Spleen (tissue), 11 donors: ENCODE results near the gene PQBP1. TPM values are rescaled to one million over a fixed set of nuclear protein-coding genes. Genes with fewer than 3 reads are reported as not detected.

Experiments used
- DNase-seq: peaks from one replicate; pipeline ENCODE4 v3.0.0-alpha.2; 2020
- H3K27ac ChIP-seq, 8 donors: fragments of 200-600 bp; sonication (generic) in 7 of 8; 1 replicate in 4 of 8; 2 replicates in 4 of 8; pipeline versions ENCODE4 v1.5.0 to v1.8.0; 2016 to 2021; ENCODE audit warnings: inconsistent platforms in 4 of 8, mild to moderate bottlenecking in 4 of 8, moderate library complexity in 1 of 8
- H3K27me3 ChIP-seq, 7 donors: fragments of 200-600 bp; sonication (generic) in 6 of 7; replicated peaks in 1 of 7; 1 replicate in 4 of 7; 2 replicates in 3 of 7; pipeline versions ENCODE4 v1.5.0 to v1.8.0; 2016 to 2021; ENCODE audit warnings: inconsistent platforms in 3 of 7, mild to moderate bottlenecking in 1 of 7
- H3K36me3 ChIP-seq, 6 donors: fragments of 200-600 bp; sonication (generic) in 5 of 6; 1 replicate in 4 of 6; 2 replicates in 2 of 6; pipeline versions ENCODE4 v1.5.0 to v1.8.0; 2016 to 2021; ENCODE audit warnings: inconsistent platforms in 2 of 6
- H3K4me1 ChIP-seq, 6 donors: fragments of 200-600 bp; sonication (generic) in 5 of 6; 1 replicate in 3 of 6; 2 replicates in 3 of 6; pipeline versions ENCODE4 v1.5.0 to v1.8.0; 2016 to 2021; ENCODE audit warnings: inconsistent platforms in 3 of 6
- H3K4me3 ChIP-seq, 8 donors: fragments of 200-600 bp; sonication (generic) in 7 of 8; 1 replicate in 4 of 8; 2 replicates in 4 of 8; pipeline versions ENCODE4 v1.5.0 to v1.8.0; 2016 to 2021; ENCODE audit warnings: inconsistent platforms in 4 of 8, mild to moderate bottlenecking in 4 of 8, moderate library complexity in 2 of 8
- H3K9me3 ChIP-seq, 8 donors: fragments of 200-600 bp; sonication (generic) in 7 of 8; 1 replicate in 4 of 8; 2 replicates in 4 of 8; pipeline versions ENCODE4 v1.5.0 to v1.8.0; 2016 to 2021; ENCODE audit warnings: inconsistent platforms in 4 of 8
- CTCF ChIP-seq, 11 experiments: fragments of 200-600 bp in 7 of 11; fragments of 450-650 bp in 4 of 11; sonication (generic) in 4 of 11; IDR thresholded peaks in 8 of 11; conservative IDR thresholded peaks in 3 of 11; 1 replicate in 7 of 11; 2 replicates in 4 of 11; pipeline versions ENCODE4 v1.4.0 to v1.8.0; 2016 to 2021; ENCODE audit warnings: antibody characterized with exemption in 11 of 11, inconsistent platforms in 4 of 11, mild to moderate bottlenecking in 1 of 11
- POLR2A ChIP-seq, 3 donors: fragments of 450-650 bp; IDR thresholded peaks; one replicate each; pipeline ENCODE4 v1.5.1; 2017; ENCODE audit warnings: antibody characterized with exemption in 3 of 3, mild to moderate bottlenecking in 1 of 3
- POLR2AphosphoS5 ChIP-seq, 3 donors: sonication (generic); formaldehyde crosslinking; IDR thresholded peaks; one replicate each; pipeline ENCODE4 v1.5.1; 2017; ENCODE audit warnings: antibody characterized with exemption in 3 of 3
- WGBS, 5 donors: extraction: QIAGEN DNeasy Blood & Tissue Kit in 3 of 5; methylation state at CpG; one replicate each; pipeline versions ENCODE4 v1.1.5 to v1.1.7; 2013 to 2018; 5-methylcytosine and 5-hydroxymethylcytosine counted together
- intact Hi-C: fragments of 100-400 bp; cut with DNase I; formaldehyde crosslinking; loops from one replicate; pipeline ENCODE4 v1.15.0; 2023; ENCODE audit warnings: low total_unique reads
- polyA plus RNA-seq, 3 donors: library from polyadenylated mRNA; stranded (reverse); fragments of 200-250 nt; gene quantifications; one replicate each; pipeline ENCODE4 v1.2.1, GENCODE V29; 2013
- total RNA-seq, 7 donors: library from RNA; depleted of rRNA in 3 of 7; stranded (reverse); fragments of >200 nt in 3 of 7; fragmentation: NEBNext Ultra II Directional in 4 of 7; extraction: Animal tissue kit (Norgen Biotek cat#: 25700) in 4 of 7; gene quantifications; one replicate each; pipeline versions ENCODE4 v1.1.0 to v1.2.1, GENCODE V29; 2016 to 2021
- donor health status: healthy with polysubstance abuse.
- donor health status: DM: no; HTN: no; CAD: no; lungs with moderate emphysema.
- donor health status: DM: no; HTN: no; CAD: no.
- donor health status: Bipolar disorder and iron deficiency.
- donor health status: healthy.
- donor health status: DM: no; HTN: no; CAD: no.
- donor health status: DM: yes; HTN: yes; CAD: no.

PQBP1 gene
- total and polyA plus RNA-seq, 10 donors: 53.5 to 97.3 (median 70.9) TPM

- peak overlapping the region in 2 of 8 donors; percentile 5 to 61 for H3K4me3 ChIP-seq
- intact Hi-C loops: no loop called here
- 7 to 21% (median 20%) methylated on average over 7 to 9 of the region's 9 CpGs for WGBS, 5 donors
- TF ChIP-seq POLR2A (IDR thresholded peaks at IDR 0.05) (peak in 1 of 3 donors; percentile 51), CTCF (IDR thresholded peaks at IDR 0.05 in 8 of 11, conservative IDR thresholded peaks at IDR 0.05 in 3 of 11) (peak in 8 of 11 experiments; percentile 22 to 70 (median 47)), POLR2AphosphoS5 (IDR thresholded peaks at IDR 0.05) (peak; percentile 87 to 93 (median 91))
- no peaks in the 10 kb centered on the region for H3K27me3 ChIP-seq
- peaks cover 30 to 91% (median 80%) of the 10 kb centered on the region in 6 donors for H3K4me1 ChIP-seq
- peak overlapping the region; percentile 40 to 94 (median 88) for H3K27ac ChIP-seq
- peaks cover 0 to 35% (median 11%) of the 10 kb centered on the region in 6 donors for H3K36me3 ChIP-seq
- DNase-seq: peak; percentile 97
- H3K9me3 ChIP-seq: peaks cover 0 to 4% (median 0%) of the 10 kb centered on the region in 8 donors
Measured at GRCh38 chrX:48937054-48937907, 39.6 kb downstream of the PQBP1 start.

- Histone ChIP-seq H3K4me1 (peaks cover 29 to 98% (median 85%) of the 10 kb centered on the region in 6 donors), H3K4me3 (peak overlapping the region in 1 of 8 donors; percentile 61), H3K36me3 (peaks cover 0 to 35% (median 7%) of the 10 kb centered on the region in 6 donors), H3K27ac (peak overlapping the region; percentile 72 to 94 (median 88)), H3K9me3 (no peaks in the 10 kb centered on the region), H3K27me3 (no peaks in the 10 kb centered on the region)
- TF ChIP-seq CTCF (IDR thresholded peaks at IDR 0.05 in 8 of 11, conservative IDR thresholded peaks at IDR 0.05 in 3 of 11) (no peak), POLR2AphosphoS5 (IDR thresholded peaks at IDR 0.05) (peak in 2 of 3 donors; percentile 68 to 80)
- WGBS, 5 donors: 29 to 53% (median 38%) methylated on average over 1 of the region's 1 CpG; no CpG with 5 or more reads in 1 of the 5 donors
- intact Hi-C loops: no loop called here
- DNase-seq: peak; percentile 87
Measured at GRCh38 chrX:48938721-48939425, 41.1 kb downstream of the PQBP1 start.

- Histone ChIP-seq H3K4me1 (peaks cover 27 to 98% (median 77%) of the 10 kb centered on the region in 6 donors), H3K27ac (peak overlapping the region; percentile 72 to 94 (median 88)), H3K27me3 (no peaks in the 10 kb centered on the region), H3K36me3 (peaks cover 0 to 31% (median 2%) of the 10 kb centered on the region in 6 donors), H3K9me3 (no peaks in the 10 kb centered on the region), H3K4me3 (peak overlapping the region in 1 of 8 donors; percentile 61)
- peak in 2 of 3 donors; percentile 53 to 75 for TF ChIP-seq POLR2AphosphoS5 (IDR thresholded peaks at IDR 0.05)
- TF ChIP-seq POLR2A (IDR thresholded peaks at IDR 0.05): no peak
- WGBS, 5 donors: 22 to 72% (median 27%) methylated on average over 2 to 3 of the region's 3 CpGs
- no peak for DNase-seq
- intact Hi-C loops: loop anchor here (10.0 kb wide), 1 partner anchor 45 kb away; the partner anchor contains the start of genes PQBP1 and TIMM17B
Measured at GRCh38 chrX:48939524-48940228, 41.9 kb downstream of the PQBP1 start.

- Histone ChIP-seq H3K9me3 (no peaks in the 10 kb centered on the region), H3K4me1 (peaks cover 28 to 98% (median 71%) of the 10 kb centered on the region in 6 donors), H3K4me3 (peak overlapping the region in 1 of 8 donors; percentile 61), H3K27me3 (no peaks in the 10 kb centered on the region), H3K27ac (peak overlapping the region in 7 of 8 donors; percentile 80 to 94 (median 90)), H3K36me3 (peaks cover 0 to 25% (median 0%) of the 10 kb centered on the region in 6 donors)
- WGBS, 5 donors: 59 to 100% (median 63%) methylated on average over 1 to 2 of the region's 2 CpGs
- TF ChIP-seq CTCF (IDR thresholded peaks at IDR 0.05 in 8 of 11, conservative IDR thresholded peaks at IDR 0.05 in 3 of 11) (no peak), POLR2A (IDR thresholded peaks at IDR 0.05) (no peak)
- no peak for DNase-seq
- intact Hi-C loops: loop anchor here (10.0 kb wide), 1 partner anchor 46 kb away; the partner anchor contains the start of genes PQBP1 and TIMM17B
Measured at GRCh38 chrX:48940404-48940955, 42.8 kb downstream of the PQBP1 start.
